Skeletal muscle tissue (tissue), 4 donors: ENCODE results near the gene MBTPS1. TPM values are rescaled to one million over a fixed set of nuclear protein-coding genes. Genes with fewer than 3 reads are reported as not detected.

Source experiments
- H3K27ac ChIP-seq: one replicate; pipeline ENCODE4 v1.7.0; 2013; ENCODE audit warnings: mild to moderate bottlenecking, low read depth, low read length, inconsistent platforms
- H3K27me3 ChIP-seq, 3 donors: one replicate each; pipeline ENCODE4 v1.7.0; 2013; ENCODE audit warnings: low read length in 3 of 3; ENCODE audit not compliant: control insufficient read depth in 3 of 3, insufficient read depth in 3 of 3
- H3K36me3 ChIP-seq, 3 donors: one replicate each; pipeline ENCODE4 v1.7.0; 2013; ENCODE audit warnings: low read length in 3 of 3; ENCODE audit not compliant: control insufficient read depth in 3 of 3, insufficient read depth in 3 of 3
- H3K4me1 ChIP-seq, 3 donors: one replicate each; pipeline ENCODE4 v1.7.0; 2013; ENCODE audit warnings: low read length in 3 of 3, mild to moderate bottlenecking in 3 of 3; ENCODE audit not compliant: control insufficient read depth in 3 of 3, insufficient read depth in 3 of 3
- H3K4me3 ChIP-seq, 3 donors: one replicate each; pipeline ENCODE4 v1.7.0; 2013; ENCODE audit warnings: low read length in 3 of 3
- H3K9ac ChIP-seq, 3 donors: one replicate each; pipeline ENCODE4 v1.7.0; 2013; ENCODE audit warnings: low read length in 3 of 3, mild to moderate bottlenecking in 3 of 3, moderate library complexity in 2 of 3, low read depth in 1 of 3
- H3K9me3 ChIP-seq, 3 donors: one replicate each; pipeline ENCODE4 v1.7.0; 2013; ENCODE audit warnings: low read length in 3 of 3; ENCODE audit not compliant: control insufficient read depth in 3 of 3
- total RNA-seq: library from RNA; depleted of rRNA; stranded (reverse); fragments of >200 nt; gene quantifications from one replicate; pipeline ENCODE4 v1.2.3, GENCODE V29; 2014
- donor health status: Osteomylitis.

The MBTPS1 gene
- total RNA-seq, 1 donor from 2014 or later, result 76.7 TPM

GRCh38 chr16:84150926-84151325 lies 34.2 kb upstream of the MBTPS1 start:
- Histone ChIP-seq H3K27me3 (no peaks in the 10 kb centered on the region), H3K9ac (no peak overlapping the region), H3K27ac (no peak overlapping the region), H3K4me3 (no peak overlapping the region), H3K36me3 (no peaks in the 10 kb centered on the region), H3K9me3 (no peaks in the 10 kb centered on the region), H3K4me1 (no peaks in the 10 kb centered on the region)

- H3K9ac ChIP-seq, result peak within 1 kb of the TSS; percentile 70 to 85 (median 79)
- peak within 1 kb of the TSS; percentile 66 for H3K27ac ChIP-seq
- no peaks in the 10 kb centered on the region for H3K9me3 ChIP-seq
- H3K4me3 ChIP-seq, result peak within 1 kb of the TSS; percentile 78 to 92 (median 87)
- H3K4me1 ChIP-seq, result peaks cover 10 to 20% (median 16%) of the 10 kb centered on the region in 3 donors
- no peaks in the 10 kb centered on the region for H3K27me3 ChIP-seq
- H3K36me3 ChIP-seq, result no peaks in the 10 kb centered on the region
These were observed 28.3 kb upstream of the MBTPS1 start, which contains the start of the genes DNAAF1 and HSDL1 for GRCh38 chr16:84144859-84145639. DNAAF1 (plus strand) TSS chr16:84145308; CDS start chr16:84145441, 133 bp downstream. HSDL1 (minus strand) TSS chr16:84145177; CDS start chr16:84131321, 13,856 bp downstream.

DNA sequence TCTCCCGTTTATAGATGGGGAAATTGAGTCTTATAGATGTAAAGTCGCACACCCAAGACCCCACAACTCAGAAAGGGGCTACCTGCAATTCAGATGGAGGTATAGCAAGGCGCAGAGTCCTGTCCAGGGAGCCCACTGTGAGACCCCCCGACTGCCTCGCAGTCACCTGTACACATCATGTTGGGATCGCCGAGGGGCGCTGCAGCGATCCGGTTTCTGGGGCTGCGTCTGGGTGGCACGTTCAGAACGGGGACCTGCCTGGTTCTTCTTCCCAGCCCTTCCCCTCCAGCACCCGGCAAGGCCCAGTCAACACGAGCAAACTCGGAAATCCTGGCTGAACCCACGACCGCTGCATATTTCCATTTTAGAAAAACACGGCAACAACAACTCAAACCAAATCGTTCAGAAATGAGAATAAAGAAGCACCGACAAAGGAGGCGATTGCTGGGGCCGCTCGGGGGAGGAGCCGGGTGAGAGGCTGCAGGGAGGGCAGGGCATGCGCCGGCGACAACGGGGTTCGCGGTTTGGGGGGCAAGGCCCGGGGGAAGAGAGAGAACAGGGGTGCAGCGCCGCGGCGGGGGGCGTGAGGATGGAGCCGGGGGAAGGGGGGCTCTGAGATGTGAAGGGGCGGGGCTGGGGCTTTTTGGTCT lies 27.6 kb upstream of the MBTPS1 start:
- Histone ChIP-seq H3K4me1 (peaks cover 12 to 25% (median 19%) of the 10 kb centered on the region in 3 donors), H3K9ac (peak overlapping the region; percentile 70 to 85 (median 79)), H3K27ac (peak overlapping the region; percentile 66), H3K36me3 (peaks cover 0 to 2% (median 0%) of the 10 kb centered on the region in 3 donors), H3K4me3 (peak overlapping the region; percentile 68 to 92 (median 87)), H3K9me3 (no peaks in the 10 kb centered on the region), H3K27me3 (no peaks in the 10 kb centered on the region)

- Histone ChIP-seq H3K27me3 (no peaks in the 10 kb centered on the region), H3K4me1 (peaks cover 17 to 29% (median 25%) of the 10 kb centered on the region in 3 donors), H3K27ac (no peak overlapping the region)
These were observed 27.1 kb upstream of the MBTPS1 start for GRCh38 chr16:84143784-84144199.

GRCh38 chr16:84143081-84143480 lies 26.3 kb upstream of the MBTPS1 start:
- no peak overlapping the region for H3K9ac ChIP-seq

More at GRCh38 chr16:84143784-84144199, 27.1 kb upstream of the MBTPS1 start:
- peak overlapping the region; percentile 70 to 85 (median 79) for H3K9ac ChIP-seq
- no peaks in the 10 kb centered on the region for H3K9me3 ChIP-seq
- H3K36me3 ChIP-seq, result peaks cover 0 to 2% (median 0%) of the 10 kb centered on the region in 3 donors
- peak overlapping the region; percentile 68 to 92 (median 87) for H3K4me3 ChIP-seq

GRCh38 chr16:84141143-84141670 lies 24.5 kb upstream of the MBTPS1 start:
- H3K36me3 ChIP-seq, result peaks cover 0 to 2% (median 0%) of the 10 kb centered on the region in 3 donors
- no peaks in the 10 kb centered on the region for H3K27me3 ChIP-seq
- no peak overlapping the region for H3K4me3 ChIP-seq
- H3K9me3 ChIP-seq, result no peaks in the 10 kb centered on the region
- no peak overlapping the region for H3K27ac ChIP-seq
- H3K4me1 ChIP-seq, result peaks cover 21 to 32% (median 29%) of the 10 kb centered on the region in 3 donors
- H3K9ac ChIP-seq, result no peak overlapping the region

More at GRCh38 chr16:84143081-84143480, 26.3 kb upstream of the MBTPS1 start:
- Histone ChIP-seq H3K4me1 (peaks cover 18 to 29% (median 27%) of the 10 kb centered on the region in 3 donors), H3K27me3 (no peaks in the 10 kb centered on the region), H3K9me3 (no peaks in the 10 kb centered on the region), H3K27ac (no peak overlapping the region), H3K36me3 (peaks cover 0 to 2% (median 0%) of the 10 kb centered on the region in 3 donors), H3K4me3 (no peak overlapping the region)

- Histone ChIP-seq H3K9me3 (no peaks in the 10 kb centered on the region), H3K27me3 (no peaks in the 10 kb centered on the region), H3K36me3 (peaks cover 0 to 2% (median 0%) of the 10 kb centered on the region in 3 donors), H3K4me3 (peak overlapping the region in 1 of 3 donors; percentile 41), H3K4me1 (peaks cover 16 to 28% (median 24%) of the 10 kb centered on the region in 3 donors), H3K27ac (peak overlapping the region; percentile 67), H3K9ac (peak overlapping the region in 2 of 3 donors; percentile 3 to 33)
These were observed 23.0 kb upstream of the MBTPS1 start for GRCh38 chr16:84139628-84140258.

DNA sequence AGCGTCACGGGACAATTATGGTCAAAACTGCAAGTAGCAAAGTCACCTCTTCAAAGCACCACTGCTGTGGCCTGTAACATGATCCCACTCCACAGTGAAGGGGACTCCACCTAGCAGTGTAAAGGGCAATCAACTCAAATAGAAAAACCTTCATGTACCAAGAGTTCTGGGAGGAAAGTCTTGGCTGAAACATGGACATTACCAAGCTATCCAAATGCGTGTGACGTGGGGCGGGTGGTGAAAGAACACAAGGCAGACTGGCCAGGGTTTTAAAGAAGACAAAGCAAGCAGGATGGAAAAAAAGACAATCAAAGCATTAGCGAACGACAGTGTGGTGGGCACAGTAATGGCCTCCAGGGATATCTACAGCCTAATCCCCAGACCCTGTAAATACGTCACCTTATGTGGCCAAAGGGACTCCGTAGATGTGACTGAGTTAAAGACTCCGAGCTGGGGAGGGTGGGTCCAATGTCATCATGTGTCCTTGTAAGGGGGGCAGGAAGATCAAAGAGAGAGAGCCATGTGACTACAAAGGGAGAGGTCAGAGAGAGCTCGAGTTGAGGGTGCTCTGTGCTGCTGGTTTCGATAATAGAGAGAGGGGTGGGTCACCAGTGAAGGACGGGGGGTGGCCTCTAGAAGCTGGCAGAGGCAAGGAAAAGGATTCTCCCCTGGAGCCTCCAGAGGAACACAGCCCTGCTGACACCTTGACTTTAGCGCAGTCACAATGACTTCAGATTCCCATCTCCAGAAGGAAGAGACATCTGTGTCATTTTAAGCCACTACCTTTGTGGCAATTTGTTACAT lies 22.3 kb upstream of the MBTPS1 start:
- Histone ChIP-seq H3K4me3 (peak overlapping the region; percentile 41 to 66 (median 52)), H3K36me3 (peaks cover 0 to 2% (median 0%) of the 10 kb centered on the region in 3 donors), H3K9me3 (no peaks in the 10 kb centered on the region), H3K27me3 (no peaks in the 10 kb centered on the region), H3K4me1 (peaks cover 12 to 24% (median 19%) of the 10 kb centered on the region in 3 donors), H3K9ac (peak overlapping the region; percentile 3 to 77 (median 75)), H3K27ac (peak overlapping the region; percentile 67)

GRCh38 chr16:84138500-84138823 lies 21.7 kb upstream of the MBTPS1 start:
- Histone ChIP-seq H3K4me3 (peak overlapping the region; percentile 41 to 66 (median 52)), H3K27me3 (no peaks in the 10 kb centered on the region), H3K9me3 (no peaks in the 10 kb centered on the region), H3K4me1 (peaks cover 10 to 23% (median 18%) of the 10 kb centered on the region in 3 donors), H3K27ac (peak overlapping the region; percentile 67), H3K9ac (peak overlapping the region; percentile 3 to 77 (median 75)), H3K36me3 (peaks cover 0 to 2% (median 0%) of the 10 kb centered on the region in 3 donors)
